GM23338 (cell line): ENCODE results near the gene TCF20.

Experiments
- EZH2 ChIP-seq: fragments of 200-600 bp; sonication (generic); IDR thresholded peaks from one replicate; pipeline ENCODE4 v1.8.0; 2017; ENCODE audit warnings: antibody characterized with exemption, mild to moderate bottlenecking, low read depth; ENCODE audit not compliant: unreplicated experiment
- STAT1 ChIP-seq: IDR thresholded peaks from one replicate; pipeline ENCODE4 v1.6.1; 2016; ENCODE audit warnings: antibody characterized with exemption; ENCODE audit not compliant: unreplicated experiment
- TF ChIP-seq, protein P1 (sequence below), 2 experiments: fragments of 200-600 bp in 1 of 2; sonication (generic) in 1 of 2; conservative IDR thresholded peaks; 2 replicates each; pipeline versions ENCODE4 v1.5.1 to v1.6.1; 2016 to 2017; ENCODE audit warnings: antibody characterized with exemption in 2 of 2, low read depth in 2 of 2, mild to moderate bottlenecking in 2 of 2, moderate library complexity in 1 of 2

DNA sequence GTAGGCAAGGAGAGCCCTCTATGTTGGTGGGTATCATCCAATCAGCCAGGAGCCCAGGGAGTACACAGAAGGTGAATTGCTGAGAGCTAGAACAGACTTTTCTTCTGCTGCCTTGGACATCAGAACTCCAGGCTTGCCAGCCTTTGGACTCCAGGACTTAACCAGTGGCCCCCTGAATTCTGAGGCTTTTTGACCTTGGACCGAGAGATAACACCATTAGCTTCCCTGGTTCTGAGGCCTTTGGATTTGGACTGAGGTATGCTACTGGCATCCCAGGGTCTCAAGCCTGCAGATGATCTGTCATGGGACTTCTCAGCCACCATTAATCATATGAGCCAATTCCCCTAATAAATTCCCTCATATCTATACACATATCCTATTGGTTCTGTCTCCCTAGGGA is 21.5 kb downstream of the TCF20 start:
- TF ChIP-seq, protein P1, sequence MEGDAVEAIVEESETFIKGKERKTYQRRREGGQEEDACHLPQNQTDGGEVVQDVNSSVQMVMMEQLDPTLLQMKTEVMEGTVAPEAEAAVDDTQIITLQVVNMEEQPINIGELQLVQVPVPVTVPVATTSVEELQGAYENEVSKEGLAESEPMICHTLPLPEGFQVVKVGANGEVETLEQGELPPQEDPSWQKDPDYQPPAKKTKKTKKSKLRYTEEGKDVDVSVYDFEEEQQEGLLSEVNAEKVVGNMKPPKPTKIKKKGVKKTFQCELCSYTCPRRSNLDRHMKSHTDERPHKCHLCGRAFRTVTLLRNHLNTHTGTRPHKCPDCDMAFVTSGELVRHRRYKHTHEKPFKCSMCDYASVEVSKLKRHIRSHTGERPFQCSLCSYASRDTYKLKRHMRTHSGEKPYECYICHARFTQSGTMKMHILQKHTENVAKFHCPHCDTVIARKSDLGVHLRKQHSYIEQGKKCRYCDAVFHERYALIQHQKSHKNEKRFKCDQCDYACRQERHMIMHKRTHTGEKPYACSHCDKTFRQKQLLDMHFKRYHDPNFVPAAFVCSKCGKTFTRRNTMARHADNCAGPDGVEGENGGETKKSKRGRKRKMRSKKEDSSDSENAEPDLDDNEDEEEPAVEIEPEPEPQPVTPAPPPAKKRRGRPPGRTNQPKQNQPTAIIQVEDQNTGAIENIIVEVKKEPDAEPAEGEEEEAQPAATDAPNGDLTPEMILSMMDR (conservative IDR thresholded peaks at IDR 0.05; ENCODE audit: low read depth in 2 of 2): no peak
- TF ChIP-seq EZH2 (no peak), STAT1 (no peak)
